ENCODE measurements around the gene CYBRD1.

DNA sequence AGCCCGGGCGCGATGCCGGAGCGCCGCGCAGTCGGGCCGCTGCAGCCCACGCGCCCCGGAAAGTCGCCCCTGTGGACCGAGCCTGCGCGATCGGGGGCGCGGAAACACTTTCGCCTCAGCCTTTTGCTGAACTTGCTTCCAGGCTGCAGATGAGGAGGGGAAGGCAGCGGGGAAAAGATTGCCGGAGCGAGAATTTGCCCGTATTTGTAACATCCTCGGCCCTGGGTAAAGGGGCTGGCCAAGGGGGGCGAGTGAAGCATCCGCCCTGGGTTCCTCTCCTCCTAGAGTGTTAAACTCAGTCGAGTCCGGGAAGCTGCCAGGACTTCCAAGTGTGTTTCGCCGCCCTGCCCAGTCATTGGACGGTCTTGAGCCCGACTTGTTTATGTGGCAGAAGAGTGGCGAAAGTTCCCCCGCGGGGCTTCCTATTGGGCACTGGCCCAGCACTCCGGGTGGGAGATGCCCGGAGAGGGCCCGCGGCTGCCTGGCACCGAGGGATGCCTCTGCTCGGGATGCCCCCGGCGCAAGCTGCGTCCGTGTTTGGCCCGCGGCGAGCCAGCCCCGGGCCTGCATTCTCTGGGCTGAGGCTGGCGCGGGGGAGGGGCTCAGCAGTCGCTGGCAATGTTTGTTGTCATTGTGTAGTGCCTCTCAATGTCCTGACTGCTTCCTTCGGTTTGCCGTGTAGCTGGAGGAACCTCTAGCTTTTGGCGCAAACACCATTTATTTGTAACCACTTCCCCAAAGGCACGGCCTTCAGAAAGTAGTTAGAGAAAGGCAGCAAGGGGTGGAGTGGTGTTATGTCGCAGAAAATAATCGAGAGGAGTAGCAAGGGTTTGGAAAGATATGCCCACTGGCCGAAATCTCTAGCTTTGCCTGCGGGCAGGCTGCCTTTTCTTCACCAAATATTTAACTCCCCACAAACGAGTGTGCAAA, 1.1 kb downstream of the CYBRD1 start:
- TF ChIP-seq, protein P1, sequence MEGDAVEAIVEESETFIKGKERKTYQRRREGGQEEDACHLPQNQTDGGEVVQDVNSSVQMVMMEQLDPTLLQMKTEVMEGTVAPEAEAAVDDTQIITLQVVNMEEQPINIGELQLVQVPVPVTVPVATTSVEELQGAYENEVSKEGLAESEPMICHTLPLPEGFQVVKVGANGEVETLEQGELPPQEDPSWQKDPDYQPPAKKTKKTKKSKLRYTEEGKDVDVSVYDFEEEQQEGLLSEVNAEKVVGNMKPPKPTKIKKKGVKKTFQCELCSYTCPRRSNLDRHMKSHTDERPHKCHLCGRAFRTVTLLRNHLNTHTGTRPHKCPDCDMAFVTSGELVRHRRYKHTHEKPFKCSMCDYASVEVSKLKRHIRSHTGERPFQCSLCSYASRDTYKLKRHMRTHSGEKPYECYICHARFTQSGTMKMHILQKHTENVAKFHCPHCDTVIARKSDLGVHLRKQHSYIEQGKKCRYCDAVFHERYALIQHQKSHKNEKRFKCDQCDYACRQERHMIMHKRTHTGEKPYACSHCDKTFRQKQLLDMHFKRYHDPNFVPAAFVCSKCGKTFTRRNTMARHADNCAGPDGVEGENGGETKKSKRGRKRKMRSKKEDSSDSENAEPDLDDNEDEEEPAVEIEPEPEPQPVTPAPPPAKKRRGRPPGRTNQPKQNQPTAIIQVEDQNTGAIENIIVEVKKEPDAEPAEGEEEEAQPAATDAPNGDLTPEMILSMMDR (optimal IDR thresholded peaks at IDR 0.05 in 1 of 3, IDR thresholded peaks at IDR 0.05 in 1 of 3, conservative IDR thresholded peaks at IDR 0.05 in 1 of 3; ENCODE audit: extremely low read depth in 1 of 3, insufficient read depth in 2 of 3, low read length in 3 of 3): no peak
- TF ChIP-seq EZH2 (IDR thresholded peaks at IDR 0.05; ENCODE audit: low read length): no peak
